ENCODE results near the gene RHOT1.
"Not testable (repeated sequence)": the region's sequence is repeated elsewhere in the genome, so short reads cannot be mapped to it uniquely, and the experiment has no call there.

The RHOT1 gene

GRCh38 chr17:32103476-32104113 is 38.7 kb upstream of the RHOT1 start (continued):
- no peak for TF ChIP-seq TSHZ2 (CRISPR knock-in tag; IDR thresholded peaks at IDR 0.05)
- no peak for TF ChIP-seq RARB (CRISPR knock-in tag; IDR thresholded peaks at IDR 0.05)
- no peak for TF ChIP-seq CSDC2 (CRISPR knock-in tag; IDR thresholded peaks at IDR 0.05)
- TF ChIP-seq ARNTL (CRISPR knock-in tag; IDR thresholded peaks at IDR 0.05; ENCODE audit: borderline replicate concordance, low read depth), result no peak
- no peak for TF ChIP-seq ZC3H10 (CRISPR knock-in tag; IDR thresholded peaks at IDR 0.05)
- TF ChIP-seq TCF4 (CRISPR knock-in tag; IDR thresholded peaks at IDR 0.05; ENCODE audit: borderline replicate concordance), result no peak

DNA sequence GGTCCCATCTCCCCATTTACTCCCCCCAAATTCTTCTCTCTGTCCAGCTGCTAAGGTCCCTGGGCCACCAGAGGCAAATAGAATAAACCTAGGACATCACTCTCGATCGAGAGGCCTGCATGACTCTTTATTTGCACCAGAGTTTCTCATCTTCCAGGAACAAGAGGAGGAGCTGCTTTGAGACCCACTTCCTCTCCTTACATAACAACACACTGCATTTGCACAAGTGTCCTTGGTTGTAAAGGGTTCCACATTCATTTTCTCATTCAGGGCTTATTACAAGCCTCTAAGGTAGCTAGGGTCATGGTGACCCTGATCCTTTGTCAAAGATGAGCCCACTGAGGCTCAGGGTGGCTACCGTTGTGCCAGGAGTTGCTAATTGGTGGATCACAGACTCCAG is 38.1 kb upstream of the RHOT1 start:
- TF ChIP-seq POU6F1 (CRISPR knock-in tag; IDR thresholded peaks at IDR 0.05; ENCODE audit: borderline replicate concordance, low read depth) (no peak), GLIS3 (CRISPR knock-in tag; IDR thresholded peaks at IDR 0.05) (no peak), TCF4 (CRISPR knock-in tag; IDR thresholded peaks at IDR 0.05; ENCODE audit: borderline replicate concordance) (no peak), PPARA (CRISPR knock-in tag; IDR thresholded peaks at IDR 0.05; ENCODE audit: borderline replicate concordance) (no peak), ZFP3 (CRISPR knock-in tag; IDR thresholded peaks at IDR 0.05) (no peak), ZFP30 (CRISPR knock-in tag; IDR thresholded peaks at IDR 0.05) (no peak), TOX (CRISPR knock-in tag; IDR thresholded peaks at IDR 0.05; ENCODE audit: borderline replicate concordance) (no peak), ESRRG (CRISPR knock-in tag; IDR thresholded peaks at IDR 0.05) (no peak), CSRNP3 (CRISPR knock-in tag; IDR thresholded peaks at IDR 0.05) (no peak), OSR1 (CRISPR knock-in tag; IDR thresholded peaks at IDR 0.05) (no peak), ISL1 (CRISPR knock-in tag; IDR thresholded peaks at IDR 0.05) (no peak), SNAI2 (CRISPR knock-in tag; IDR thresholded peaks at IDR 0.05) (no peak), ZNF70 (CRISPR knock-in tag; IDR thresholded peaks at IDR 0.05) (no peak), CSDC2 (CRISPR knock-in tag; IDR thresholded peaks at IDR 0.05) (no peak), ZNF565 (CRISPR knock-in tag; conservative IDR thresholded peaks at IDR 0.05; ENCODE audit: low read depth) (no peak), RARB (CRISPR knock-in tag; IDR thresholded peaks at IDR 0.05) (no peak)
- TF ChIP-seq, protein P1, sequence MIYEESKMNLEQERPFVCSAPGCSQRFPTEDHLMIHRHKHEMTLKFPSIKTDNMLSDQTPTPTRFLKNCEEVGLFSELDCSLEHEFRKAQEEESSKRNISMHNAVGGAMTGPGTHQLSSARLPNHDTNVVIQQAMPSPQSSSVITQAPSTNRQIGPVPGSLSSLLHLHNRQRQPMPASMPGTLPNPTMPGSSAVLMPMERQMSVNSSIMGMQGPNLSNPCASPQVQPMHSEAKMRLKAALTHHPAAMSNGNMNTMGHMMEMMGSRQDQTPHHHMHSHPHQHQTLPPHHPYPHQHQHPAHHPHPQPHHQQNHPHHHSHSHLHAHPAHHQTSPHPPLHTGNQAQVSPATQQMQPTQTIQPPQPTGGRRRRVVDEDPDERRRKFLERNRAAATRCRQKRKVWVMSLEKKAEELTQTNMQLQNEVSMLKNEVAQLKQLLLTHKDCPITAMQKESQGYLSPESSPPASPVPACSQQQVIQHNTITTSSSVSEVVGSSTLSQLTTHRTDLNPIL (CRISPR knock-in tag; IDR thresholded peaks at IDR 0.05; ENCODE audit: low read depth), result no peak
- ATAC-seq, result no peak

- ATAC-seq, result not testable (repeated sequence)
- TF ChIP-seq TCF4 (CRISPR knock-in tag; IDR thresholded peaks at IDR 0.05; ENCODE audit: borderline replicate concordance), result peak; percentile 37; the same call in 1 of the 2 replicates
Observed at GRCh38 chr17:32106471-32106981, 35.8 kb upstream of the RHOT1 start.

DNA sequence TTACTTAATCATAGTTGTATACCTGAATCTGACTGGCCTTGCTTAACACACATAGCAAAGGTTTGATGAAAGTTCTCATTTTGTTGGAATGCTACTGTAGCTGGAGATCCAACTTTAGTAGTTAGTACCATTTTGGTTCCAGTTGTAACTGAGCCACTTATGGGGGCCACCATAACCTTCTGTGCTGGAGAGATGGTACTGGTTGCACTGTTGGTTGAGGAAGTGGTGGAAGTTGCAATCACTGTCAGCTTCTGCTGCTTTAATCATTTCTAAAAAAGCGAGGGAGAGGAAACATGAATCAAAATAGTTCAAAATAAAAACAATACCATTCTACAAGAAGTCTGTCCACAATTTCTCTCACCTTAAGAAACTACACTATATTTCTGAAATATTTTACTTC is 35.1 kb upstream of the RHOT1 start:
- ATAC-seq, result not testable (repeated sequence)

GRCh38 chr17:32110596-32110995 is 31.7 kb upstream of the RHOT1 start:
- no peak for ATAC-seq
- TF ChIP-seq ZNF565 (CRISPR knock-in tag; conservative IDR thresholded peaks at IDR 0.05; ENCODE audit: low read depth), result no peak
- TF ChIP-seq ISL1 (CRISPR knock-in tag; IDR thresholded peaks at IDR 0.05), result no peak
- TF ChIP-seq RARB (CRISPR knock-in tag; IDR thresholded peaks at IDR 0.05), result no peak
- no peak for TF ChIP-seq CSDC2 (CRISPR knock-in tag; IDR thresholded peaks at IDR 0.05)
- TF ChIP-seq, protein P2, sequence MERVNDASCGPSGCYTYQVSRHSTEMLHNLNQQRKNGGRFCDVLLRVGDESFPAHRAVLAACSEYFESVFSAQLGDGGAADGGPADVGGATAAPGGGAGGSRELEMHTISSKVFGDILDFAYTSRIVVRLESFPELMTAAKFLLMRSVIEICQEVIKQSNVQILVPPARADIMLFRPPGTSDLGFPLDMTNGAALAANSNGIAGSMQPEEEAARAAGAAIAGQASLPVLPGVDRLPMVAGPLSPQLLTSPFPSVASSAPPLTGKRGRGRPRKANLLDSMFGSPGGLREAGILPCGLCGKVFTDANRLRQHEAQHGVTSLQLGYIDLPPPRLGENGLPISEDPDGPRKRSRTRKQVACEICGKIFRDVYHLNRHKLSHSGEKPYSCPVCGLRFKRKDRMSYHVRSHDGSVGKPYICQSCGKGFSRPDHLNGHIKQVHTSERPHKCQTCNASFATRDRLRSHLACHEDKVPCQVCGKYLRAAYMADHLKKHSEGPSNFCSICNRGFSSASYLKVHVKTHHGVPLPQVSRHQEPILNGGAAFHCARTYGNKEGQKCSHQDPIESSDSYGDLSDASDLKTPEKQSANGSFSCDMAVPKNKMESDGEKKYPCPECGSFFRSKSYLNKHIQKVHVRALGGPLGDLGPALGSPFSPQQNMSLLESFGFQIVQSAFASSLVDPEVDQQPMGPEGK (CRISPR knock-in tag; IDR thresholded peaks at IDR 0.05; ENCODE audit: borderline replicate concordance), result no peak

All from SK-N-SH treated with all-trans-retinoic acid at 6 μM for 48 hours (cell line).